Measurements from ENCODE around the gene SLC25A36.

DNA sequence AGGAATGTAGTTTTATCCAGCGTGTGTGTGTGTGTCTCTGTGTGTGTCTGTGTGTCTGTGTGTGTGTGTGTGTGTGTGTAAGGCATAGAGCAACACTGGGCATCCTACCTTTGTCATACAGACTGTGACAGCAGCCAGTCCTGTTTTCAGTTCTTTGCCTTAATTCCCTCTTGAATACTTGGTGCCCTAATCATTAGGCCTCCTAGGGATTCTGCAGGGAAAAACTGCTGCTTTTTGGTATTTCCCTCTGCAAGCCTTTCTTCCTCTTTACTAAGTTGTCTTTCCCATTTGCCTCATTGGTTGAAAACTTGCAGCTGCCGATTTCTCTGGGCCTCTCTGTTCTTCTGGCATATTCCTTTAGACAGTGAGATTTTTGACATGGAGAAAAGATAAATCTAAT is 9.2 kb downstream of the SLC25A36 start:
- TF ChIP-seq, protein P1, sequence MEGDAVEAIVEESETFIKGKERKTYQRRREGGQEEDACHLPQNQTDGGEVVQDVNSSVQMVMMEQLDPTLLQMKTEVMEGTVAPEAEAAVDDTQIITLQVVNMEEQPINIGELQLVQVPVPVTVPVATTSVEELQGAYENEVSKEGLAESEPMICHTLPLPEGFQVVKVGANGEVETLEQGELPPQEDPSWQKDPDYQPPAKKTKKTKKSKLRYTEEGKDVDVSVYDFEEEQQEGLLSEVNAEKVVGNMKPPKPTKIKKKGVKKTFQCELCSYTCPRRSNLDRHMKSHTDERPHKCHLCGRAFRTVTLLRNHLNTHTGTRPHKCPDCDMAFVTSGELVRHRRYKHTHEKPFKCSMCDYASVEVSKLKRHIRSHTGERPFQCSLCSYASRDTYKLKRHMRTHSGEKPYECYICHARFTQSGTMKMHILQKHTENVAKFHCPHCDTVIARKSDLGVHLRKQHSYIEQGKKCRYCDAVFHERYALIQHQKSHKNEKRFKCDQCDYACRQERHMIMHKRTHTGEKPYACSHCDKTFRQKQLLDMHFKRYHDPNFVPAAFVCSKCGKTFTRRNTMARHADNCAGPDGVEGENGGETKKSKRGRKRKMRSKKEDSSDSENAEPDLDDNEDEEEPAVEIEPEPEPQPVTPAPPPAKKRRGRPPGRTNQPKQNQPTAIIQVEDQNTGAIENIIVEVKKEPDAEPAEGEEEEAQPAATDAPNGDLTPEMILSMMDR (IDR thresholded peaks at IDR 0.05), result no peak
- no peak for TF ChIP-seq EZH2phosphoT487 (IDR thresholded peaks at IDR 0.05; ENCODE audit: borderline replicate concordance, low read depth)
- TF ChIP-seq POLR2AphosphoS5 (IDR thresholded peaks at IDR 0.05; ENCODE audit: low read depth, low read length), result no peak

Measured in SK-N-SH (cell line).